GM18507 (cell line): Measurements from ENCODE around the gene KRTAP4-3.
"Not testable (repeated sequence)": the region's sequence is repeated elsewhere in the genome, so short reads cannot be mapped to it uniquely, and the experiment has no call there.

Experiments
- DNase-seq: peaks from one replicate; pipeline ENCODE4 v3.0.0; 2011; ENCODE audit warnings: low read depth; ENCODE audit not compliant: insufficient read length; ENCODE audit errors: extremely low spot score
- FAIRE-seq: peaks from 2 replicates; lab custom pipeline; 2011; peaks lifted over from hg19 to GRCh38; lab: Jason Lieb, UNC

The KRTAP4-3 gene

DNA sequence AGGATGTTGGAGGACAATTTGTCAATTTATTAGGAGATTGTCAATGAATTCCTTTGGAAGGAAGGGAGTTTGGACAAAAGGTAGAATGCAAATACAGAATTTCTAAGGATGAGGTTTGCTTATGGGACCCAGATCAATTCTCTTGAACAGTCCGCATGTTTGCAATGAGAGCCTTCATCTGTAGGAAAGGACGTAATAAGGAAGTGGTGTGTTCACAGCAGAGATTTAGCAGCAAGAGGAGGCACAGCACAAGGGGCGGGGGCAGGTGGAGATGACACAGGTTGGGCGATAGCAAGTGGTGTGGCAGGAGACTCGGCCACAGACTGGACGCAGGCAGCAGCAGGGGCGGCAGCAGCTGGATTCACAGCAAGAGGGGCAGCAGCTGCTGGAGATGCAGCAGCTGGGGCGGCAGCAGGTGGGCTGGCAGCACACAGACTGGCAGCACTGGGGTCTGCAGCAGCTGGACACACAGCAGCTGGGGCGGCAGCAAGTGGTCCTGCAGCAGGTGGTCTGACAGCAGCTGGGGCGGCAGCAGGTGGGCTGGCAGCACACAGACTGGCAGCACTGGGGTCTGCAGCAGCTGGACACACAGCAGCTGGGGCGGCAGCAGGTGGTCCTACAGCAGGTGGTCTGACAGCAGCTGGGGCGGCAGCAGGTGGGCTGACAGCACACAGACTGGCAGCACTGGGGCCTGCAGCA is 44.6 kb downstream of the KRTAP4-3 start:
- DNase-seq, FAIRE-seq: not testable (repeated sequence)

GRCh38 chr17:41121742-41122141 is 46.3 kb downstream of the KRTAP4-3 start:
- FAIRE-seq (no peak), DNase-seq (no peak)

DNA sequence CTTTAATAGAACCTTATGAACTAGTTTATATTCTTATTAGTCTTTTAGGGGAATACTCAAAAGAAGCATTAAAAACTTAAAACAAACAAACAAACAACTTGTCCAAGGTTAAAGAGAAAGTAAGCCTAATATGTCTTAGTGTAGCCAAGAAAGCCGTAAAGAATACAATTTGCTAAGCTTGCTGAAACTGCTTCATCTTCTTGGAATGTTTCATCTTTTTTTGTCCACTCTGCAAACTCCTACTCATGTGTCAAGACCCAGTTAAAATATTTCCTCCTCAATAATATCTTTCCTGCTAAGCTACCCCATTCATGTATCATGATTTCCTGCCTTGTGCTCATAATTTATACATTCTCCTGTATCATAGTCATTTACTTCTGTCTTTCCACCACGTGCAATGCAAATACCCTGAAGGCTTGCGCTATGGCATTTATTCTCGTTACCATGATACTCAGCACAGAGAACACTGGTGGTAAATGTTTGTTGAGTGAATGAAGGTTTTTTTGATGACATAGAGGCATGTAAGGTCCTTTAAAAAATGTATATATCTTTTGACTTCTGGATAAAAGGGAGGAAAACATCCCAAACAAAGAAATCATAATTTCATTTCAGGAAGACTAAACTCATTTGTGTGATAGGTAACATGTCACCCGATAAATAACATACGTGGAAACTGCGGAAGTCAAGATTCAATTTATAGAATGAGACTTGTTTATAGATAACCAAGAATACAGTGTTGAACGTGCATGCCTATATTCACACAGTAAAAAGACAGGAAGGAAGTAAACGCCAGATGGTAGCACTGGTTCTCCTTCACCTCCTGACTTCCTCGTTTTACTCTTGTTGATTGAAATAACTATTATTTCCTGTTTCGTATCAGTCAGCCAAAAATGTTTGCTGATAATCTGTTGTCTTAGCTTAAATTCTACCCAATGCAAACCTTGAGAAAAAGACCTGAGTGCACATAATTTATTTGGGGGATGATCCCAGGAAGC is 48.0 kb downstream of the KRTAP4-3 start:
- FAIRE-seq, result peak; percentile 52
- not testable (repeated sequence) for DNase-seq

- no peak for DNase-seq
- FAIRE-seq, result no peak
Measured at GRCh38 chr17:41118721-41119120, 49.3 kb downstream of the KRTAP4-3 start.

- DNase-seq, FAIRE-seq: not testable (repeated sequence)
Measured at GRCh38 chr17:41117846-41118386, 50.1 kb downstream of the KRTAP4-3 start, which contains the start of gene KRTAP4-11. TSS of gene KRTAP4-11 (minus strand) at chr17:41118373. CDS start at chr17:41118315, 58 bp downstream.
